Measurements from ENCODE around the gene FZD1.

Gene FZD1

GRCh38 chr7:91264046-91264923 lies at the start of gene FZD1:
TSS of gene FZD1 (plus strand) at chr7:91264433. CDS start at chr7:91264881, 448 bp downstream.
- H3K4me1 Mint-ChIP-seq, result peaks cover 13% of the 10 kb centered on the region
- H3K9me3 Mint-ChIP-seq, result peaks cover 2% of the 10 kb centered on the region
- CTCF ChIA-PET, result no interaction called here
- no peaks in the 10 kb centered on the region for H3K36me3 Mint-ChIP-seq
- H3K27me3 Mint-ChIP-seq, result peaks cover 65% of the 10 kb centered on the region
- H3K27ac Mint-ChIP-seq, result peak within 1 kb of the TSS; percentile 13
- DNase-seq, result peak; percentile 81
- H3K4me3 Mint-ChIP-seq, result peak within 1 kb of the TSS; percentile 86

GRCh38 chr7:91226411-91226810 lies 37.8 kb upstream of the FZD1 start:
- Mint-ChIP-seq H3K4me3 (no peak overlapping the region), H3K9me3 (no peaks in the 10 kb centered on the region), H3K4me1 (no peaks in the 10 kb centered on the region), H3K27ac (no peak overlapping the region), H3K36me3 (no peaks in the 10 kb centered on the region), H3K27me3 (no peaks in the 10 kb centered on the region)
- DNase-seq, result no peak
- CTCF ChIA-PET, result no interaction called here

GRCh38 chr7:91228327-91228726 lies 35.9 kb upstream of the FZD1 start:
- H3K4me3 Mint-ChIP-seq, result no peak overlapping the region
- no peak overlapping the region for H3K27ac Mint-ChIP-seq
- CTCF ChIA-PET, result interaction anchor here (0.9 kb wide), 1 partner anchor 18 kb away, joined by 3 read pairs; no protein-coding TSS in a partner anchor
- no peaks in the 10 kb centered on the region for H3K36me3 Mint-ChIP-seq
- no peaks in the 10 kb centered on the region for H3K27me3 Mint-ChIP-seq
- no peak for DNase-seq
- H3K4me1 Mint-ChIP-seq, result no peaks in the 10 kb centered on the region
- H3K9me3 Mint-ChIP-seq, result no peaks in the 10 kb centered on the region

GRCh38 chr7:91228927-91229558 lies 35.2 kb upstream of the FZD1 start:
- DNase-seq, result no peak
- Mint-ChIP-seq H3K4me1 (no peaks in the 10 kb centered on the region), H3K27ac (no peak overlapping the region), H3K9me3 (no peaks in the 10 kb centered on the region), H3K27me3 (no peaks in the 10 kb centered on the region), H3K36me3 (no peaks in the 10 kb centered on the region), H3K4me3 (no peak overlapping the region)
- CTCF ChIA-PET, result interaction anchor here (0.9 kb wide), 1 partner anchor 17 kb away, joined by 3 read pairs; no protein-coding TSS in a partner anchor

GRCh38 chr7:91230100-91230499 lies 34.1 kb upstream of the FZD1 start:
- Mint-ChIP-seq H3K4me1 (no peaks in the 10 kb centered on the region), H3K4me3 (no peak overlapping the region), H3K9me3 (no peaks in the 10 kb centered on the region), H3K27me3 (no peaks in the 10 kb centered on the region), H3K27ac (no peak overlapping the region), H3K36me3 (no peaks in the 10 kb centered on the region)
- DNase-seq, result no peak
- CTCF ChIA-PET, result no interaction called here

GRCh38 chr7:91230503-91230902 lies 33.7 kb upstream of the FZD1 start:
- Mint-ChIP-seq H3K9me3 (no peaks in the 10 kb centered on the region), H3K27me3 (no peaks in the 10 kb centered on the region), H3K36me3 (no peaks in the 10 kb centered on the region), H3K4me3 (no peak overlapping the region), H3K27ac (no peak overlapping the region), H3K4me1 (no peaks in the 10 kb centered on the region)
- no peak for DNase-seq
- CTCF ChIA-PET, result no interaction called here

GRCh38 chr7:91233212-91233611 lies 31.0 kb upstream of the FZD1 start:
- Mint-ChIP-seq H3K4me3 (no peak overlapping the region), H3K27me3 (no peaks in the 10 kb centered on the region)
- CTCF ChIA-PET, result no interaction called here

GRCh38 chr7:91235211-91235832 lies 28.9 kb upstream of the FZD1 start:
- CTCF ChIA-PET, result no interaction called here
- no peaks in the 10 kb centered on the region for H3K9me3 Mint-ChIP-seq
- no peak overlapping the region for H3K4me3 Mint-ChIP-seq
- no peaks in the 10 kb centered on the region for H3K27me3 Mint-ChIP-seq
- no peak overlapping the region for H3K27ac Mint-ChIP-seq
- no peaks in the 10 kb centered on the region for H3K36me3 Mint-ChIP-seq
- no peaks in the 10 kb centered on the region for H3K4me1 Mint-ChIP-seq
- no peak for DNase-seq

More at GRCh38 chr7:91233212-91233611, 31.0 kb upstream of the FZD1 start:
- no peaks in the 10 kb centered on the region for H3K9me3 Mint-ChIP-seq
- no peaks in the 10 kb centered on the region for H3K4me1 Mint-ChIP-seq
- no peak overlapping the region for H3K27ac Mint-ChIP-seq
- no peak for DNase-seq
- no peaks in the 10 kb centered on the region for H3K36me3 Mint-ChIP-seq

GRCh38 chr7:91239171-91239604 lies 25.0 kb upstream of the FZD1 start:
- DNase-seq, result no peak
- Mint-ChIP-seq H3K27me3 (no peaks in the 10 kb centered on the region), H3K36me3 (no peaks in the 10 kb centered on the region), H3K4me1 (no peaks in the 10 kb centered on the region), H3K27ac (no peak overlapping the region), H3K9me3 (no peaks in the 10 kb centered on the region), H3K4me3 (no peak overlapping the region)
- CTCF ChIA-PET, result no interaction called here

GRCh38 chr7:91239772-91240171 lies 24.5 kb upstream of the FZD1 start:
- Mint-ChIP-seq H3K4me1 (no peaks in the 10 kb centered on the region), H3K9me3 (no peaks in the 10 kb centered on the region), H3K27me3 (no peaks in the 10 kb centered on the region), H3K4me3 (no peak overlapping the region), H3K27ac (no peak overlapping the region), H3K36me3 (no peaks in the 10 kb centered on the region)
- CTCF ChIA-PET, result interaction anchor here (1.0 kb wide), 1 partner anchor 9 kb away, joined by 3 read pairs; no protein-coding TSS in a partner anchor
- no peak for DNase-seq

GRCh38 chr7:91240376-91240941 lies 23.8 kb upstream of the FZD1 start:
- DNase-seq, result no peak
- CTCF ChIA-PET, result interaction anchor here (1.0 kb wide), 1 partner anchor 9 kb away, joined by 3 read pairs; no protein-coding TSS in a partner anchor
- Mint-ChIP-seq H3K4me3 (no peak overlapping the region), H3K9me3 (no peaks in the 10 kb centered on the region), H3K36me3 (no peaks in the 10 kb centered on the region), H3K27ac (no peak overlapping the region), H3K4me1 (no peaks in the 10 kb centered on the region), H3K27me3 (no peaks in the 10 kb centered on the region)

- CTCF ChIA-PET, result no interaction called here
- DNase-seq, result no peak
- no peak overlapping the region for H3K27ac Mint-ChIP-seq
- H3K36me3 Mint-ChIP-seq, result no peaks in the 10 kb centered on the region
- no peak overlapping the region for H3K4me3 Mint-ChIP-seq
- no peaks in the 10 kb centered on the region for H3K27me3 Mint-ChIP-seq
- H3K9me3 Mint-ChIP-seq, result no peaks in the 10 kb centered on the region
- H3K4me1 Mint-ChIP-seq, result no peaks in the 10 kb centered on the region
Observed at GRCh38 chr7:91242097-91242844, 22.0 kb upstream of the FZD1 start.

GRCh38 chr7:91243591-91244301 lies 20.5 kb upstream of the FZD1 start:
- Mint-ChIP-seq H3K27ac (no peak overlapping the region), H3K9me3 (no peaks in the 10 kb centered on the region), H3K4me1 (no peaks in the 10 kb centered on the region), H3K4me3 (no peak overlapping the region), H3K27me3 (no peaks in the 10 kb centered on the region), H3K36me3 (no peaks in the 10 kb centered on the region)
- DNase-seq, result no peak
- CTCF ChIA-PET, result no interaction called here

Measured in activated naive CD4-positive, alpha-beta T cell treated with anti-CD3 and anti-CD28 coated beads, Interleukin-2, amount 10 ng/mL, durations not matched to agents 7 days and 5 days (primary cell).